ENCODE results near the gene DYSF. TPM values are rescaled to one million over a fixed set of nuclear protein-coding genes. Genes with fewer than 3 reads are reported as not detected.

Gene DYSF
- total RNA-seq, 1 experiment from 2014 or later, result 5.5 TPM

- no CpG with 5 or more reads among the region's 2 CpGs for WGBS (ENCODE audit: extremely low coverage, insufficient read length, low lambda C conversion rate)
- no peak overlapping the region for H2BK5ac ChIP-seq (ENCODE audit: insufficient read length, low read length)
- H3K18ac ChIP-seq (ENCODE audit: insufficient read length, low read depth, low read length), result no peak overlapping the region
- H3K14ac ChIP-seq (ENCODE audit: insufficient read depth, low read length), result no peak overlapping the region
- H3K27ac ChIP-seq (ENCODE audit: insufficient read length, low read depth, low read length), result no peak overlapping the region
- no peak overlapping the region for H2BK20ac ChIP-seq (ENCODE audit: low read depth, low read length, poor library complexity, severe bottlenecking)
- peaks cover 14 to 15% of the 10 kb centered on the region in 2 experiments for H3K4me1 Mint-ChIP-seq
- no peak for TF ChIP-seq CTCF (conservative IDR thresholded peaks at IDR 0.05)
- H3K79me2 ChIP-seq (ENCODE audit: insufficient read depth, low read length), result no peaks in the 10 kb centered on the region
- H3K56ac ChIP-seq (ENCODE audit: insufficient read length, low read depth, low read length), result no peak overlapping the region
- H2BK15ac ChIP-seq (ENCODE audit: low read depth, low read length), result no peak overlapping the region
- H2BK120ac ChIP-seq (ENCODE audit: low read depth, low read length, poor library complexity, severe bottlenecking), result no peak overlapping the region
- H3K27me3 ChIP-seq (ENCODE audit: insufficient read depth, low read length), result peaks cover 9% of the 10 kb centered on the region; the same call in 1 of the 2 replicates
- H4K8ac ChIP-seq (replicated peaks; ENCODE audit: insufficient read length, low read depth, low read length), result no peak overlapping the region
- H3K9me3 ChIP-seq (ENCODE audit: control insufficient read depth, low read depth, low read length), result no peaks in the 10 kb centered on the region
- no peaks in the 10 kb centered on the region for H3K9me3 Mint-ChIP-seq
- H3K27ac Mint-ChIP-seq, result no peak overlapping the region
- H3K4me2 ChIP-seq (ENCODE audit: insufficient read depth, insufficient read length, low read length), result no peak overlapping the region
- H3K27me3 Mint-ChIP-seq (ENCODE audit: low read depth), result peaks cover 37% of the 10 kb centered on the region
- no peak overlapping the region for H2AK5ac ChIP-seq (ENCODE audit: insufficient read length, low read length)
- H3K36me3 Mint-ChIP-seq (ENCODE audit: insufficient read depth in 1 of 3, low read depth in 3 of 3), result no peaks in the 10 kb centered on the region
- H2AFZ ChIP-seq (ENCODE audit: low read length), result no peak overlapping the region
- no peak overlapping the region for H4K5ac ChIP-seq (ENCODE audit: insufficient read length, low read depth, low read length)
- H3K9ac ChIP-seq (ENCODE audit: extremely low read depth, insufficient read length, low read length), result no peak overlapping the region
- H4K20me1 ChIP-seq (ENCODE audit: control insufficient read depth, insufficient read depth, insufficient read length), result no peaks in the 10 kb centered on the region
- peaks cover 2% of the 10 kb centered on the region for H3K23me2 ChIP-seq (ENCODE audit: insufficient read length, low read depth, low read length, poor library complexity, severe bottlenecking)
- H3K79me1 ChIP-seq (ENCODE audit: insufficient read depth, low read depth, low read length, poor library complexity, severe bottlenecking), result no peaks in the 10 kb centered on the region
- no peaks in the 10 kb centered on the region for H3K4me1 ChIP-seq (ENCODE audit: insufficient read depth, low read length)
- no peak for DNase-seq
- no peak overlapping the region for H2BK12ac ChIP-seq (ENCODE audit: insufficient read length, low read depth, low read length)
- no peak overlapping the region for H3K4ac ChIP-seq (ENCODE audit: low read depth, low read length)
- H3K23ac ChIP-seq (ENCODE audit: insufficient read length, low read depth, low read length), result no peak overlapping the region
- H3T11ph ChIP-seq (ENCODE audit: low read length), result no peak overlapping the region
- H3K4me3 Mint-ChIP-seq, result no peak overlapping the region
- no peak overlapping the region for H4K91ac ChIP-seq (ENCODE audit: insufficient read length, low read depth, low read length)
Measured at GRCh38 chr2:71472019-71472418, 18.7 kb downstream of the DYSF start.

Measured in H9 (cell line).